ENCODE measurements around the gene MEX3B. TPM values are rescaled to one million over a fixed set of nuclear protein-coding genes. Genes with fewer than 3 reads are reported as not detected.

The MEX3B gene
- total and polyA plus RNA-seq, 9 of the 15 experiments (the other 6 are each of a cell fraction or from before 2014, with no cell fraction given): 0.94 to 12.8 (median 3.6) TPM

- TF ChIP-seq CTCFL (IDR thresholded peaks at IDR 0.05; ENCODE audit: borderline replicate concordance, insufficient read depth, low read depth, low read length, poor library complexity, severe bottlenecking) (no peak), BACH1 (tag; IDR thresholded peaks at IDR 0.05) (no peak), ZBTB33 (CRISPR knock-in tag; IDR thresholded peaks at IDR 0.05) (peak; percentile 33; the same call in 1 of the 2 replicates), REST (IDR thresholded peaks at IDR 0.05; ENCODE audit: borderline replicate concordance) (peak; percentile 15; the same call in 1 of the 2 replicates), REST (CRISPR knock-in tag; IDR thresholded peaks at IDR 0.05; ENCODE audit: low read depth) (no peak), PCBP1 (IDR thresholded peaks at IDR 0.05; ENCODE audit: low read depth, low read length, poor library complexity, severe bottlenecking) (no peak), ZNF316 (IDR thresholded peaks at IDR 0.05) (no peak), SRSF3 (IDR thresholded peaks at IDR 0.05; ENCODE audit: insufficient read depth, low read length) (no peak), CLOCK (CRISPR knock-in tag; IDR thresholded peaks at IDR 0.05; ENCODE audit: borderline replicate concordance) (no peak)
These were observed 1.9 kb upstream of the MEX3B start (continued) for GRCh38 chr15:82047453-82048400.
